Peyer's patch (tissue), 4 donors: ENCODE results near the gene ACOX2. TPM values are rescaled to one million over a fixed set of nuclear protein-coding genes. Genes with fewer than 3 reads are reported as not detected.

Experiments
- DNase-seq, 3 donors: peaks; one replicate each; pipeline ENCODE4 v3.0.0-alpha.2; 2017 to 2019
- H3K27ac ChIP-seq, 4 donors: fragments of 200-600 bp; sonication (generic); one replicate each; pipeline ENCODE4 v1.5.1; 2016 to 2019
- H3K27me3 ChIP-seq, 2 donors: fragments of 200-600 bp; sonication (generic); one replicate each; pipeline ENCODE4 v1.5.1; 2019
- H3K36me3 ChIP-seq, 3 donors: fragments of 200-600 bp; sonication (generic); one replicate each; pipeline ENCODE4 v1.5.1; 2016 to 2019
- H3K4me1 ChIP-seq, 4 donors: fragments of 200-600 bp; sonication (generic); one replicate each; pipeline ENCODE4 v1.5.1; 2016 to 2019
- H3K4me3 ChIP-seq, 4 donors: fragments of 200-600 bp; sonication (generic); 1 replicate in 3 of 4; 2 replicates in 1 of 4; pipeline ENCODE4 v1.5.1; 2016 to 2019; ENCODE audit warnings: mild to moderate bottlenecking in 1 of 4
- H3K9me3 ChIP-seq, 4 donors: fragments of 200-600 bp; sonication (generic); one replicate each; pipeline ENCODE4 v1.5.1; 2016 to 2019; ENCODE audit warnings: mild to moderate bottlenecking in 1 of 4
- CTCF ChIP-seq, 6 experiments: fragments of 450-650 bp in 4 of 6; fragments of 200-600 bp in 2 of 6; sonication (generic) in 1 of 6; IDR thresholded peaks; one replicate each; pipeline ENCODE4 v1.5.1; 2017 to 2019; ENCODE audit warnings: antibody characterized with exemption in 6 of 6, mild to moderate bottlenecking in 3 of 6, moderate library complexity in 1 of 6
- POLR2A ChIP-seq, 2 donors: fragments of 450-650 bp; IDR thresholded peaks; one replicate each; pipeline ENCODE4 v1.5.1; 2017; ENCODE audit warnings: antibody characterized with exemption in 2 of 2, mild to moderate bottlenecking in 2 of 2, moderate library complexity in 2 of 2
- total RNA-seq, 4 donors: library from RNA; depleted of rRNA; stranded (reverse); fragments of >200 nt; gene quantifications; one replicate each; pipeline ENCODE4 v1.1.0, GENCODE V29; 2016

ACOX2 gene
- total RNA-seq, 4 donors from 2014 or later: 54.5 to 162 (median 142) TPM

- H3K27ac ChIP-seq: peak overlapping the region in 2 of 4 donors; percentile 33 to 66
- TF ChIP-seq CTCF (IDR thresholded peaks at IDR 0.05) (no peak), POLR2A (IDR thresholded peaks at IDR 0.05) (no peak)
Measured at GRCh38 chr3:58471025-58471887, 65.7 kb downstream of the ACOX2 start.

GRCh38 chr3:58470363-58471024 lies 66.5 kb downstream of the ACOX2 start:
- Histone ChIP-seq H3K4me3 (no peak overlapping the region), H3K27ac (peak overlapping the region in 1 of 4 donors; percentile 66), H3K4me1 (peaks cover 0 to 12% (median 2%) of the 10 kb centered on the region in 4 donors), H3K9me3 (no peaks in the 10 kb centered on the region), H3K27me3 (no peaks in the 10 kb centered on the region), H3K36me3 (no peaks in the 10 kb centered on the region)
- no peak for TF ChIP-seq CTCF (IDR thresholded peaks at IDR 0.05)
- no peak for TF ChIP-seq POLR2A (IDR thresholded peaks at IDR 0.05)
- DNase-seq: no peak

More at GRCh38 chr3:58471025-58471887, 65.7 kb downstream of the ACOX2 start:
- Histone ChIP-seq H3K4me3 (no peak overlapping the region), H3K27me3 (no peaks in the 10 kb centered on the region), H3K9me3 (no peaks in the 10 kb centered on the region), H3K36me3 (no peaks in the 10 kb centered on the region), H3K4me1 (peaks cover 0 to 12% (median 2%) of the 10 kb centered on the region in 4 donors)
- DNase-seq: peak in 1 of 3 donors; percentile 61

- TF ChIP-seq POLR2A (IDR thresholded peaks at IDR 0.05) (no peak), CTCF (IDR thresholded peaks at IDR 0.05) (no peak)
- Histone ChIP-seq H3K9me3 (no peaks in the 10 kb centered on the region), H3K36me3 (no peaks in the 10 kb centered on the region), H3K27ac (no peak overlapping the region), H3K4me1 (peaks cover 0 to 12% (median 2%) of the 10 kb centered on the region in 4 donors), H3K4me3 (no peak overlapping the region), H3K27me3 (no peaks in the 10 kb centered on the region)
- no peak for DNase-seq
Measured at GRCh38 chr3:58469096-58469495, 67.9 kb downstream of the ACOX2 start.

- no peak for TF ChIP-seq POLR2A (IDR thresholded peaks at IDR 0.05)
- no peak for TF ChIP-seq CTCF (IDR thresholded peaks at IDR 0.05)
- Histone ChIP-seq H3K36me3 (no peaks in the 10 kb centered on the region), H3K27me3 (no peaks in the 10 kb centered on the region), H3K27ac (no peak overlapping the region), H3K4me3 (no peak overlapping the region), H3K9me3 (no peaks in the 10 kb centered on the region), H3K4me1 (peaks cover 0 to 21% (median 3%) of the 10 kb centered on the region in 4 donors)
- no peak for DNase-seq
Measured at GRCh38 chr3:58466899-58467563, 70.0 kb downstream of the ACOX2 start.

- Histone ChIP-seq H3K9me3 (no peaks in the 10 kb centered on the region), H3K36me3 (no peaks in the 10 kb centered on the region), H3K27me3 (no peaks in the 10 kb centered on the region), H3K4me3 (no peak overlapping the region), H3K27ac (no peak overlapping the region), H3K4me1 (peaks cover 0 to 10% (median 2%) of the 10 kb centered on the region in 4 donors)
- no peak for TF ChIP-seq POLR2A (IDR thresholded peaks at IDR 0.05)
- TF ChIP-seq CTCF (IDR thresholded peaks at IDR 0.05): peak in 1 of 6 experiments; percentile 2
- no peak for DNase-seq
Measured at GRCh38 chr3:58464866-58465265, 72.1 kb downstream of the ACOX2 start.
